ENCODE data around the gene NEDD4L.

GRCh38 chr18:58167073-58167472, 123.0 kb downstream of the NEDD4L start:
- no peak for TF ChIP-seq POLR2A (IDR thresholded peaks at IDR 0.05)
- TF ChIP-seq, protein P1, sequence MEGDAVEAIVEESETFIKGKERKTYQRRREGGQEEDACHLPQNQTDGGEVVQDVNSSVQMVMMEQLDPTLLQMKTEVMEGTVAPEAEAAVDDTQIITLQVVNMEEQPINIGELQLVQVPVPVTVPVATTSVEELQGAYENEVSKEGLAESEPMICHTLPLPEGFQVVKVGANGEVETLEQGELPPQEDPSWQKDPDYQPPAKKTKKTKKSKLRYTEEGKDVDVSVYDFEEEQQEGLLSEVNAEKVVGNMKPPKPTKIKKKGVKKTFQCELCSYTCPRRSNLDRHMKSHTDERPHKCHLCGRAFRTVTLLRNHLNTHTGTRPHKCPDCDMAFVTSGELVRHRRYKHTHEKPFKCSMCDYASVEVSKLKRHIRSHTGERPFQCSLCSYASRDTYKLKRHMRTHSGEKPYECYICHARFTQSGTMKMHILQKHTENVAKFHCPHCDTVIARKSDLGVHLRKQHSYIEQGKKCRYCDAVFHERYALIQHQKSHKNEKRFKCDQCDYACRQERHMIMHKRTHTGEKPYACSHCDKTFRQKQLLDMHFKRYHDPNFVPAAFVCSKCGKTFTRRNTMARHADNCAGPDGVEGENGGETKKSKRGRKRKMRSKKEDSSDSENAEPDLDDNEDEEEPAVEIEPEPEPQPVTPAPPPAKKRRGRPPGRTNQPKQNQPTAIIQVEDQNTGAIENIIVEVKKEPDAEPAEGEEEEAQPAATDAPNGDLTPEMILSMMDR (IDR thresholded peaks at IDR 0.05) = no peak

All from adrenal gland (tissue), 5 donors.